Islet of Langerhans (tissue), 1 donor: ENCODE results near the gene KRT74.

Source experiments
- FAIRE-seq: peaks from one replicate; lab custom pipeline; 2011; peaks lifted over from hg19 to GRCh38; lab: Jason Lieb, UNC

Gene KRT74

GRCh38 chr12:52573743-52574142 lies at the start of gene KRT74:
TSS of gene KRT74 (minus strand) at chr12:52573843. CDS start at chr12:52573777, 66 bp downstream.
- no peak for FAIRE-seq

GRCh38 chr12:52622349-52622748 lies 48.7 kb upstream of the KRT74 start:
- FAIRE-seq: no peak

- no peak for FAIRE-seq
Measured at GRCh38 chr12:52618866-52619265, 45.2 kb upstream of the KRT74 start.

GRCh38 chr12:52618216-52618615 lies 44.6 kb upstream of the KRT74 start, which contains the start of gene KRT73:
TSS of gene KRT73 (minus strand) at chr12:52618559. CDS start at chr12:52618524, 35 bp downstream.
- no peak for FAIRE-seq

GRCh38 chr12:52617403-52617785 lies 43.8 kb upstream of the KRT74 start:
- FAIRE-seq: no peak

- no peak for FAIRE-seq
Measured at GRCh38 chr12:52616680-52617402, 43.2 kb upstream of the KRT74 start.

GRCh38 chr12:52615912-52616311 lies 42.3 kb upstream of the KRT74 start:
- no peak for FAIRE-seq

- FAIRE-seq: no peak
Measured at GRCh38 chr12:52615208-52615868, 41.7 kb upstream of the KRT74 start.

- FAIRE-seq: no peak
Measured at GRCh38 chr12:52614381-52615207, 41.0 kb upstream of the KRT74 start.

- FAIRE-seq: no peak
Measured at GRCh38 chr12:52613384-52614030, 39.9 kb upstream of the KRT74 start.

- FAIRE-seq: no peak
Measured at GRCh38 chr12:52612431-52613383, 39.1 kb upstream of the KRT74 start.

GRCh38 chr12:52611080-52611468 lies 37.4 kb upstream of the KRT74 start:
- no peak for FAIRE-seq

GRCh38 chr12:52608826-52609630 lies 35.4 kb upstream of the KRT74 start:
- FAIRE-seq: no peak

- FAIRE-seq: no peak
Measured at GRCh38 chr12:52608161-52608560, 34.5 kb upstream of the KRT74 start.

- FAIRE-seq: no peak
Measured at GRCh38 chr12:52607314-52607713, 33.7 kb upstream of the KRT74 start.

- no peak for FAIRE-seq
Measured at GRCh38 chr12:52606581-52607218, 33.1 kb upstream of the KRT74 start.

GRCh38 chr12:52606096-52606495 lies 32.5 kb upstream of the KRT74 start:
- no peak for FAIRE-seq

- no peak for FAIRE-seq
Measured at GRCh38 chr12:52605542-52605941, 31.9 kb upstream of the KRT74 start.

- no peak for FAIRE-seq
Measured at GRCh38 chr12:52604859-52605258, 31.2 kb upstream of the KRT74 start.

GRCh38 chr12:52603314-52603713 lies 29.7 kb upstream of the KRT74 start:
- FAIRE-seq: no peak
